T-helper 1 cell treated with Interleukin-12 subunit alpha and Interleukin-12 subunit beta and Interleukin-4 antibody, amounts not matched to agents 30 ng/mL and 1 ng/mL, for 36 hours (primary cell): ENCODE measurements around the gene PLB1. TPM values are rescaled to one million over a fixed set of nuclear protein-coding genes. Genes with fewer than 3 reads are reported as not detected.

ENCODE experiments used
- intact Hi-C: fragments of 100-400 bp; cut with micrococcal nuclease; formaldehyde crosslinking; loops from one replicate; pipeline ENCODE4 v1.15.1; 2024
- total RNA-seq: library from RNA; stranded (reverse); gene quantifications from 2 replicates; pipeline ENCODE4 v1.2.3, GENCODE V29; 2022

Gene PLB1
- total RNA-seq, 1 donor from 2014 or later: 0.78 TPM

- intact Hi-C loops: loop anchor here (5.0 to 10.0 kb wide), 2 partner anchors 250 to 493 kb away; partner anchors contain the start of genes CLIP4 and TRMT61B
Measured at GRCh38 chr2:28622101-28622499, 126.2 kb downstream of the PLB1 start.

GRCh38 chr2:28623582-28624405 lies 127.9 kb downstream of the PLB1 start:
- intact Hi-C loops: loop anchor here (5.0 to 10.0 kb wide), 2 partner anchors 249 to 491 kb away; partner anchors contain the start of genes CLIP4 and TRMT61B

- intact Hi-C loops: loop anchor here (5.0 to 10.0 kb wide), 2 partner anchors 248 to 490 kb away; partner anchors contain the start of genes CLIP4 and TRMT61B
Measured at GRCh38 chr2:28624436-28624792, 128.6 kb downstream of the PLB1 start.

- intact Hi-C loops: loop anchor here (1.0 to 10.0 kb wide), 4 partner anchors 11 to 490 kb away; partner anchors contain the start of genes CLIP4 and TRMT61B
Measured at GRCh38 chr2:28624793-28625701, 129.2 kb downstream of the PLB1 start.

GRCh38 chr2:28626376-28626775 lies 130.5 kb downstream of the PLB1 start:
- intact Hi-C loops: loop anchor here (10.0 kb wide), 1 partner anchor 488 kb away; the partner anchor contains the start of gene CLIP4

GRCh38 chr2:28626891-28627421 lies 131.1 kb downstream of the PLB1 start:
- intact Hi-C loops: loop anchor here (10.0 kb wide), 1 partner anchor 488 kb away; the partner anchor contains the start of gene CLIP4

- intact Hi-C loops: loop anchor here (10.0 kb wide), 1 partner anchor 487 kb away; the partner anchor contains the start of gene CLIP4
Measured at GRCh38 chr2:28627722-28628480, 132.0 kb downstream of the PLB1 start.

- intact Hi-C loops: loop anchor here (10.0 kb wide), 1 partner anchor 486 kb away; the partner anchor contains the start of gene CLIP4
Measured at GRCh38 chr2:28628506-28628905, 132.6 kb downstream of the PLB1 start.

- intact Hi-C loops: loop anchor here (10.0 kb wide), 1 partner anchor 486 kb away; the partner anchor contains the start of gene CLIP4
Measured at GRCh38 chr2:28628987-28629386, 133.1 kb downstream of the PLB1 start.

- intact Hi-C loops: loop anchor here (10.0 kb wide), 1 partner anchor 485 kb away; the partner anchor contains the start of gene CLIP4
Measured at GRCh38 chr2:28629910-28630309, 134.1 kb downstream of the PLB1 start.

GRCh38 chr2:28630341-28630740 lies 134.5 kb downstream of the PLB1 start:
- intact Hi-C loops: no loop called here

- intact Hi-C loops: no loop called here
Measured at GRCh38 chr2:28631514-28632206, 135.8 kb downstream of the PLB1 start.

- intact Hi-C loops: no loop called here
Measured at GRCh38 chr2:28632791-28633190, 136.9 kb downstream of the PLB1 start.

- intact Hi-C loops: no loop called here
Measured at GRCh38 chr2:28633204-28633603, 137.3 kb downstream of the PLB1 start.

- intact Hi-C loops: no loop called here
Measured at GRCh38 chr2:28633746-28634145, 137.9 kb downstream of the PLB1 start.

- intact Hi-C loops: no loop called here
Measured at GRCh38 chr2:28635191-28635611, 139.3 kb downstream of the PLB1 start.

- intact Hi-C loops: no loop called here
Measured at GRCh38 chr2:28636491-28636890, 140.6 kb downstream of the PLB1 start.

- intact Hi-C loops: no loop called here
Measured at GRCh38 chr2:28637066-28638047, 141.5 kb downstream of the PLB1 start.
